Activated CD8-positive, alpha-beta memory T cell treated with anti-CD3 and anti-CD28 coated beads, Interleukin-2, amount 10 ng/mL, durations not matched to agents 7 days and 5 days (primary cell): ENCODE results near the gene GJB4. TPM values are rescaled to one million over a fixed set of nuclear protein-coding genes. Genes with fewer than 3 reads are reported as not detected.
"Not testable (repeated sequence)": the region's sequence is repeated elsewhere in the genome, so short reads cannot be mapped to it uniquely, and the experiment has no call there.

Experiments used
- ATAC-seq: fragments of 150-1000 bp; cut with Tn5 transposase; one replicate; pipeline ENCODE4 v1.10.0; 2021; ENCODE audit warnings: moderate library complexity
- CTCF ChIA-PET: fragments of 350-600 bp; sonication (Branson Sonifier 250); formaldehyde crosslinking; loops from one replicate; lab custom pipeline; 2021; ENCODE audit warnings: antibody characterized with exemption; lab: Charles Lee
- DNase-seq: peaks from one replicate; pipeline ENCODE4 v3.0.0-alpha.2; 2020
- H3K27ac Mint-ChIP-seq: one replicate; pipeline ENCODE4 v1.8.0; 2021; ENCODE audit warnings: mild to moderate bottlenecking, mixed read lengths
- H3K27me3 Mint-ChIP-seq: one replicate; pipeline ENCODE4 v1.8.0; 2021; ENCODE audit warnings: mixed read lengths
- H3K36me3 Mint-ChIP-seq: one replicate; pipeline ENCODE4 v1.8.0; 2021; ENCODE audit warnings: mild to moderate bottlenecking, mixed read lengths
- H3K4me1 Mint-ChIP-seq: one replicate; pipeline ENCODE4 v1.8.0; 2021; ENCODE audit warnings: mixed read lengths
- H3K4me3 Mint-ChIP-seq: one replicate; pipeline ENCODE4 v1.8.0; 2021; ENCODE audit warnings: mild to moderate bottlenecking, moderate library complexity, mixed read lengths
- H3K9me3 Mint-ChIP-seq: one replicate; pipeline ENCODE4 v1.8.0; 2022; ENCODE audit warnings: low read depth, mixed read lengths
- total RNA-seq, 2 experiments: library from RNA; stranded (reverse); gene quantifications; one replicate each; pipeline ENCODE4 v1.2.3, GENCODE V29; 2021

GJB4 gene
- total RNA-seq, 2 experiments from 2014 or later = not detected

DNA sequence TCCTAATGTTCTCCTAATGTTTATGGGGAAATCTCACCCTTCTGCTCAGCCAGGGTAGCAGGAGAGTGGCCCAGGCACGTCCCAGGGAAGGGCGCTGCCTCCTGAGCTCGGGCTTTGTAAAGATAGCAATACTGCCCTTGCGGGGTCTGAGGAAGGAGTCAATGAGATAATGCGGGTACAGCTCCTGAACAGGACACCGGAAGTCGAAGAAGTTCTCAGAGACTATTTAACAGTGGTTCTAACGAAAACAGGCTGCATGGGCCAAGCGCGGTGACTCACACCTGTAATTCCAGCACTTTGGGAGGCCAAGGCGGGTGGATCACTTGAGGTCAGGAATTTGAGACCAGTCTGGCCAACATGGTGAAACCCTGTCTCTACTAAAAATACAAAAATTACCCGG lies 22.3 kb upstream of the GJB4 start:
- H3K27me3 Mint-ChIP-seq, ATAC-seq, H3K27ac Mint-ChIP-seq, DNase-seq, H3K4me1 Mint-ChIP-seq, H3K9me3 Mint-ChIP-seq, H3K4me3 Mint-ChIP-seq, CTCF ChIA-PET, H3K36me3 Mint-ChIP-seq: not testable (repeated sequence)

DNA sequence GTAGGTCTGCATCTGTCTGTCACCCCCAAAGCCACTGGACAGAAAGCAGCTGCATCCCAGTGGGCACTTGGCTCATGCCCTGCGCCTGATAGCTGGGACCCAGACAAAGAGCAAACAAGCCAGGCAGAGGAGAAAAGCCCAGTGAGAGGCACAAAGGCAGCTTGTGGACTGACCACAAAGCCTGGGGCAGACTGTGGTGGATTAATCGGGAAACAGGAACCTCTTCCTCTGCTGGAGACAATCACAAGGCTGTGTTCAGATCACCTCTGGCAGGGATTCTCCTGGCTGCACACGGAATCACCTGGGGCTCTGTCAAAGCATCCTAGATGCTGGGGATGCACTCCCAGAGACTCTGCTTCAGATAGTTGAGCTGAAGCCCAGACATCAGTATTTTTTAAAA lies 19.9 kb upstream of the GJB4 start:
- Mint-ChIP-seq H3K4me3 (no peak overlapping the region), H3K9me3 (no peaks in the 10 kb centered on the region), H3K4me1 (no peaks in the 10 kb centered on the region), H3K27ac (no peak overlapping the region), H3K36me3 (no peaks in the 10 kb centered on the region), H3K27me3 (peaks cover 5% of the 10 kb centered on the region)
- no peak for DNase-seq
- ATAC-seq = no peak
- CTCF ChIA-PET = interaction anchor here (1.4 to 2.5 kb wide), 2 partner anchors 279 to 1107 kb away, joined by 5 to 7 read pairs; no protein-coding TSS in a partner anchor

DNA sequence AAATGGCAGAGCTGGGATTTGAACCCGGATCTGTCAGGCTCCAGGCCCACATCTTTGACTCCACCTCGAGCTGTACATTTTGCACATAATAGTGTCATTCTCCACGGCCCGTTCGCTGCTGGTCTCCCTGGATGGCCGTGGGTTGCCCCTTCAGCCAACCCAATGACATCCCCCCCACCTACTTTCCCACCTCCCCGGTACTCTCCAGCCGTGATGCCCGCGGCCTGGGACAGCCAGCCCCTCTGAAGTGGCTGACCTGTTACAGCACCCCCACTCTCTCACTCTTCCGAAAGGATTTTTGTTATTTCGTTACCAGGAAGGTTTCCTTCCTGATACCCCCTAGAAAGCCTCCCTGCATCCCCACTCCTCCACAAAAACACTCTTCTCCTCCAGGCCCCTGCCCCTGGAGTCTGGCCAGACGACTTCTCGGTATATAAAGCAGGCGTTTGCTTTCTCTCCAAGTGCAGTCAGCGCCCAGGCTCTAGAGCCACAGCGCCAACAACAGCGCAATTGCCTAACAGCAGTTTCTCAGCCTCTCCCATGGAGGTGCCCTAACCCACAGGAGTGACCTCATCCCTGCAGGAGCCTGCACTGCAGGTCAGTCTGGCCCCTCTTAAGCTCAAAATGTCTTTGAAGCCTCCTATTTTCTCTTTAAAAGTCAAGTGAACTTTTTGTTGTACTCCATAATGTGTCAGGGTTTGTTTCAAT lies 19.2 kb upstream of the GJB4 start:
- Mint-ChIP-seq H3K4me3 (no peak overlapping the region), H3K4me1 (no peaks in the 10 kb centered on the region), H3K27me3 (peaks cover 5% of the 10 kb centered on the region), H3K36me3 (no peaks in the 10 kb centered on the region), H3K27ac (no peak overlapping the region), H3K9me3 (no peaks in the 10 kb centered on the region)
- DNase-seq (no peak), ATAC-seq (no peak)
- CTCF ChIA-PET = interaction anchor here (1.4 to 2.5 kb wide), 2 partner anchors 280 to 1108 kb away, joined by 5 to 7 read pairs; no protein-coding TSS in a partner anchor

DNA sequence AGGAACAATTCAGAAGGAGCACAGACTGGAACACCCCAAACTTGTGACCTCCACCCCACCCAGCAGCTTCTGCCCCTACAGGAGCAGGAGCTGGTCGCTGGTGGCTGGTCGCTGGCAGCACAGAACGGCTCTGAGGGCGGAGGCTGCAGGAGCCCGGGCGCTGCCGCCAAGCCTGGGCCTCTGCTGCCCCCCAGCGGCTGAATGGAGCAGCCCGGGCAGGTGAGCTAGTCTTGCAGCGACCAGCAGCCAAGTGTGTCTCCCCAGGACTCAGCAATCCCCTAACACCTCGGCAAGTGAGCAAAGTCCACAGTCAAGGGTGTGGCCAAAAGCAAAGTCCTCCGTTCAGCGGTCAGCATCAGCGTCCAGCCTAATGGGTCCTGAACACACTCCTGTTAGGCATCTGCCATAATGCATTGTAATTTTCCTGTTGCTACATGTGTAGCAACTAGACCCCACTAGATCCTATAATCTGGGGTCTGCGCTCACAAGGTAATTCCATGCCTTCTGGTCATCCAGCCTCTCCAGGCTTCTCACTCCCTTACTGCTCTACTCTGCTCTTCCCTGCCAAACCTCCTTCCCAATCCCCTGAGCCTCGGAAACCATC lies 16.8 kb upstream of the GJB4 start:
- ATAC-seq = peak; percentile 95
- DNase-seq = peak; percentile 81
- peaks cover 5% of the 10 kb centered on the region for H3K27me3 Mint-ChIP-seq
- H3K4me3 Mint-ChIP-seq = no peak overlapping the region
- H3K4me1 Mint-ChIP-seq = no peaks in the 10 kb centered on the region
- H3K9me3 Mint-ChIP-seq = no peaks in the 10 kb centered on the region
- CTCF ChIA-PET = interaction anchor here (0.7 to 2.6 kb wide), 22 partner anchors 8 to 1110 kb away, joined by 3 to 20 read pairs (median 4); partner anchors contain the start of genes GJB5 and SMIM12
- H3K27ac Mint-ChIP-seq = no peak overlapping the region
- no peaks in the 10 kb centered on the region for H3K36me3 Mint-ChIP-seq

DNA sequence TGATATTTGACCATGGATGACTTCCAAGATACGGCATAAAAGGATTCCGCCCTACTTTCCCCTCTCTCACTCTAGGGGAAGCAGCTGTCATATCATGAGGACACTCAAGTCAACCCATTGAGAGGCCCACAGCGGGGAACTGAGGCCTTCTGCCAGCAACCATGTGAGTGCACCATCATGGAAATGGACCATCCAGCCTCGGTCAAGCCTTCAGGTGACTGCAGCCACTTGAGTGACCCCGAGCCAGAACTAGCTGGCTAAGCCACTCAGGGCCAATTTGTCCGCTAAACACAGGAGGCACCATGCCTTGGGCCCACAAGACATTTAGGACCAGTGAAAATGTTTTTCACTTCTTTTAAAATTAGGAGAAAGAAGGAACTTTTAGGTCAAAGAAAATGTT lies 15.8 kb upstream of the GJB4 start:
- H3K4me1 Mint-ChIP-seq = no peaks in the 10 kb centered on the region
- H3K27ac Mint-ChIP-seq = no peak overlapping the region
- CTCF ChIA-PET = interaction anchor here (0.6 to 2.6 kb wide), 11 partner anchors 9 to 285 kb away, joined by 3 to 20 read pairs (median 4); partner anchors contain the start of gene GJB5
- DNase-seq (no peak), ATAC-seq (no peak)
- no peaks in the 10 kb centered on the region for H3K9me3 Mint-ChIP-seq
- peaks cover 5% of the 10 kb centered on the region for H3K27me3 Mint-ChIP-seq
- no peaks in the 10 kb centered on the region for H3K36me3 Mint-ChIP-seq
- H3K4me3 Mint-ChIP-seq = no peak overlapping the region

DNA sequence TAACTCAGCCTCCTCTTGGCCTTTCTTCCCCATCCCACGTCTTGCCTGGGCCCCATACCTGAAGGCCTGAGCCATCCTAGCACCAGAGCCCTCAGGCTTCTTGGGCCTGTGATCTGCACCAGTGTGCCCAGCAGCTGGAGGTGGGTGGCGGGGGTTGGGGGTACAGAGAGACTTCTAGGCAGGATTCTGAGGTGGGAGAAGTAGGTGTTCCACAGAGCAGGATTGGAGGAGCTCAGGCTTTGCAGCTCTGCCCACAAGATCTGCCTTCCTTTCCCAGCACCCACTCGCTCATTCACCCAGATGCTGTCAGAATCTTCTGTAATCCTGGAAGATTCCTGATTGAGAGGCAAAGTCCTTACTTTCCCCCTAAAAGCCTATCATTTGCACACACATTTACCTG lies 14.7 kb upstream of the GJB4 start:
- CTCF ChIA-PET = no interaction called here
- Mint-ChIP-seq H3K27ac (no peak overlapping the region), H3K36me3 (no peaks in the 10 kb centered on the region), H3K4me3 (no peak overlapping the region), H3K27me3 (peaks cover 5% of the 10 kb centered on the region), H3K9me3 (no peaks in the 10 kb centered on the region), H3K4me1 (no peaks in the 10 kb centered on the region)
- no peak for DNase-seq
- ATAC-seq = no peak

DNA sequence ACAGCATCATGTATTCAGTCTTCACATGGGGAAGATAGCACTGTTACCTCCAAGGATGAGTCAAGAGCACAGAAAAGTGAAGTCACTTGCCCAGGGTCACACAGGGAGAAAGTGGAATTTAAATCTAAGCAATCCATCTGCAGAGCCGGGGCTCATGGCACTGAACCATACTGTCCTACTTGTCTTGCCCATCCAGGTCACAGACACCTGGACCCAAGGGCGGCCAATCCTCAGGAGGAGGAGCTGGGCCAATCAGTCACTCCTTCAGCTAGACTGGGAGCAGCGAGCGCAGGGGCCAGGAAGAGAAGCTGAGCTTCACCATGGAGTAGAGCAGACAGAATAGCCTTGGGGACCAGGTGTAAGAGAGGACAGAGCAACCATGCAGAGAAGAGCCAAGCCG lies 13.9 kb upstream of the GJB4 start:
- no peaks in the 10 kb centered on the region for H3K36me3 Mint-ChIP-seq
- no peaks in the 10 kb centered on the region for H3K9me3 Mint-ChIP-seq
- no peak overlapping the region for H3K27ac Mint-ChIP-seq
- ATAC-seq (no peak), DNase-seq (no peak)
- H3K4me1 Mint-ChIP-seq = no peaks in the 10 kb centered on the region
- peaks cover 5% of the 10 kb centered on the region for H3K27me3 Mint-ChIP-seq
- CTCF ChIA-PET = interaction anchor here (0.9 kb wide), 1 partner anchor 10 kb away, joined by 3 read pairs; no protein-coding TSS in a partner anchor
- H3K4me3 Mint-ChIP-seq = no peak overlapping the region

DNA sequence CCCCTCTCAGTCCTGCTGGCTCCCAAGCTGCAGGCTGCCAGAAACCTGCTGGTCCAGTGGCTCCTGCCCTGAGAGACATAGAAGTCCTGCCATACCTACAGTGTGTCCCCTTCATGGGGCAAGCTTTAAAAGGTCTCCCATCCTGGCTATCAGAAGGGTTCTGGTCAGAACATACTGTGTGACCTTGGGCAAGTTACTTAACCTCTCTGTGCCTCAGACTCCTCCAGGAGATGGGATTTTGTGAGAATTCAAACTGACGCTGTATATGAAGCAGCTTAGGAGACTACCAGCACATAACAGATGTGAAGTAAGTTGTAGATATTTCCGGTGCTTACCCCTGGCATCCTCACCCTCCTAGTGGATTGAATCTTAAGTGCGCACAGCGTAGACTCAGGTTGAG lies 13.4 kb upstream of the GJB4 start:
- Mint-ChIP-seq H3K27ac (no peak overlapping the region), H3K36me3 (no peaks in the 10 kb centered on the region), H3K9me3 (no peaks in the 10 kb centered on the region), H3K4me1 (no peaks in the 10 kb centered on the region), H3K4me3 (no peak overlapping the region), H3K27me3 (peaks cover 5% of the 10 kb centered on the region)
- DNase-seq (no peak), ATAC-seq (no peak)
- CTCF ChIA-PET = interaction anchor here (0.9 kb wide), 1 partner anchor 11 kb away, joined by 3 read pairs; no protein-coding TSS in a partner anchor

DNA sequence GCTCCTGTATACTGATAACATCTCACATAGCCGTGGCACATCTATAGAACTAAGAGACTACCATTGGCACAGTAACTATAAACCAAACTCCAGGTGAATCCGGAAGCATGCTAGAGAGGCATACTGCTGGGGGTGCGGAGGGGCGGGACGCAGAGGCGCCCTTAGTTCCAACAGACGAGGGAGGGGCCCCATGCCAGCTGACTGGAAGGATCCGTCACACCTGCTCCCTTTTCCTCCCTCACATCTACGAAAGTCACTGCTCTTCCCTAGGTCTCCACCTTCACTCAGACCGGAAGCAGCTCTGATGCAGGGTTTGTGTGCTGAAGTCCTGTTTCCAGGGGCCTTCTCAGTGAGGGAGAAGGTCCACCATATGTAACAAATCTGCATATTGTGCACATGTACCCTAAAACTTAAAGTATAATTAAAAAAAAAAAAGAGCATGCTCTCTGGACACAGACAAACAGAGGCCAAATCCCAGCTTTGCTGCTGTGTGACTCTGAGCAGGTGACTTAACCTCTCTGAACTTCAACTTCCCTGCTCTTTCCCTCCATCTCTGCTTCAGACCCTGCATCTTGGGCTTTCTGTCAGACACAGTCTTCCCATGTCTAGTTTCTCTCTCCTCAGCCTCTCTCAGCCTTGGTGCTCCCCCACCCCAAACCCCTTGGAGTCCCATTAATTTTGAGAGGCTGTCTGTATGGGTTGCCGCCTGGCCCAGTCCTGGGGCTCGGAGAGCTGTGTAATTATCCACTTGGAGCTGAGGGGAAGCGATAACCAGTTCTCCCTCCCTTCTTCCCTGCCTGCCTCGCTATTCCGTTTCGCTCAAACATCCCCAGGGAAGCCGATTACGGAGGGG lies 12.5 kb upstream of the GJB4 start:
- H3K27me3 Mint-ChIP-seq = peaks cover 3% of the 10 kb centered on the region
- no peaks in the 10 kb centered on the region for H3K36me3 Mint-ChIP-seq
- H3K9me3 Mint-ChIP-seq = no peaks in the 10 kb centered on the region
- no peak overlapping the region for H3K27ac Mint-ChIP-seq
- no peak for DNase-seq
- H3K4me3 Mint-ChIP-seq = no peak overlapping the region
- no peaks in the 10 kb centered on the region for H3K4me1 Mint-ChIP-seq
- no peak for ATAC-seq
- CTCF ChIA-PET = no interaction called here

DNA sequence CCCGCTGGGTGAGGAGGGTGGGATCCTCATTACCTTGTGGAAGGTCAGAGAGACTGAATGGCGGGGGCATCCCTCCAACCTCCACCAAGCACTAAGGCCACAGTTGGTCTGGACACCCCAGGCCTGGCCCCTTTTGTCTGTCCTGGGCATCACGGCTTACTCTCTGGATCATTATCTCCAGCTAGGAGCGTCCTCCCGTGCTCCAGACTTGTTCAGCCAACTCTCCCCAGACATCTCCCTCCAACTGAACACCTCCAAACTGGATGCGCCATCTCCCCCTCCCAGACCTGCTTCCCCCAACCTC lies 11.9 kb upstream of the GJB4 start:
- no peaks in the 10 kb centered on the region for H3K27me3 Mint-ChIP-seq
- H3K36me3 Mint-ChIP-seq = no peaks in the 10 kb centered on the region
- no peaks in the 10 kb centered on the region for H3K9me3 Mint-ChIP-seq
- H3K4me1 Mint-ChIP-seq = no peaks in the 10 kb centered on the region
- H3K27ac Mint-ChIP-seq = no peak overlapping the region
- no peak for DNase-seq
- no peak overlapping the region for H3K4me3 Mint-ChIP-seq
- CTCF ChIA-PET = no interaction called here
- ATAC-seq = no peak

DNA sequence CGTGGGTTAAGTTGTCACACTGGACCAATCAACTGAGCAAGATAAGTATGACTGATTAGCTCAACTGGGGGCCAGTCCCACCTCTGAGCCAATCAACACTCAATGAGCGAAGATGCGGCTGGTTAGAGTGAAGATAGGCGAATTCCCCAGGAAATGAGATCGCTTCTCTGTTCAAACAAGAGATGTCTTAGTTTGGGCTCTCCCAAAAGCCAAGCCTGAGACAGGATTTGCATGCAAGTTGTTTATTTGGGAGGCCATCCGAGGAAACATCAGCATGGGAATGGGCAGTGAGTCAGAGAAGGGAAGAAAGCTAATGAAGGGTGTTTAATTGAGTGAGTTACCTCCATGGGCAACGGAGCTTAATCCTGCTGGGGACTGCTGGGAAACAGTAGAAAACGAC lies 9.5 kb upstream of the GJB4 start:
- CTCF ChIA-PET = interaction anchor here (2.2 kb wide), 1 partner anchor 8 kb away, joined by 7 read pairs; no protein-coding TSS in a partner anchor
- H3K4me3 Mint-ChIP-seq = no peak overlapping the region

DNA sequence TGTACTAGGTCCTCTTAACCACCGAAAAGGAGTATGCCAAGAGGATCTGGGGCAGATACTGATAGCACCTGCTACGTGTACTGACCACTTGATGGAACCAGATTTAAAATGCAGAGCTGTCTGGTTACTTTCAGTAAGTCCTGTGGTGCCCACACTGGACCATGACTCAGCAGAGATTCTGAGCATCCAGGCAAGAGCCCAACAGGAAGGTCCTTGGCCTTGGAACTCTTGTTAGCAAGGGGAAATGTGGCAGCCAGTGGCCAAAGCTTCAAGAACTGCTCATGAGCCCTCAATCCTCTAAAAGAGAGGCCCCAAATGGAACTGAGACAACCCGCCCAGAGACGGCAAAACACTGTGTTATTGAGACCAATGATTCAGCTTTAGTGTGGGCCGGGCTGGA lies 8.9 kb upstream of the GJB4 start:
- Mint-ChIP-seq H3K27ac (no peak overlapping the region), H3K4me1 (no peaks in the 10 kb centered on the region), H3K4me3 (no peak overlapping the region), H3K9me3 (no peaks in the 10 kb centered on the region), H3K27me3 (no peaks in the 10 kb centered on the region), H3K36me3 (no peaks in the 10 kb centered on the region)
- DNase-seq (no peak), ATAC-seq (no peak)
- CTCF ChIA-PET = interaction anchor here (2.2 kb wide), 1 partner anchor 8 kb away, joined by 7 read pairs; no protein-coding TSS in a partner anchor

More for the DNA sequence above, 9.5 kb upstream of the GJB4 start:
- Mint-ChIP-seq H3K9me3 (no peaks in the 10 kb centered on the region), H3K27ac (no peak overlapping the region), H3K36me3 (no peaks in the 10 kb centered on the region), H3K27me3 (no peaks in the 10 kb centered on the region), H3K4me1 (no peaks in the 10 kb centered on the region)
- DNase-seq = no peak
- ATAC-seq = no peak

DNA sequence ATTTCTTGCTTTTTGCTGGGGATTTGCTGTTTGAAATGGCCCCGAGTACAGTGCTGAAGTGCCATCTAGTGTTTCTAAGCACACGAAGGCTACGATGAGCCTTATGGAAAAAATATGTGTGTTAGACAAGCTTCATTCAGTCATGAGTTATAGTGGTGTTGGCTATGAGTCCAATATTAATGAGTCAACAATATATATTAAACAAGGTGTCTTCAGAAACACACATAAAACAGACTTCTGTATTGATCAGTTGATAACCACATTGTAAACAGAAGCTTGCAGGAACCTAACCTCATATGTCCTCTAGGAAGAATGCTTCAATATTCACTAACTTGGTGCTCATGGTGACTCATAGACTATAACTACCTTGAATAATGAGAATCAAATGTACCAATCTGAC lies 6.4 kb upstream of the GJB4 start:
- no peaks in the 10 kb centered on the region for H3K27me3 Mint-ChIP-seq
- no peak for DNase-seq
- H3K4me3 Mint-ChIP-seq = no peak overlapping the region
- H3K9me3 Mint-ChIP-seq = no peaks in the 10 kb centered on the region
- no peaks in the 10 kb centered on the region for H3K4me1 Mint-ChIP-seq
- no peak overlapping the region for H3K27ac Mint-ChIP-seq
- no peak for ATAC-seq
- CTCF ChIA-PET = interaction anchor here (1.3 kb wide), 1 partner anchor 10 kb away, joined by 5 read pairs; no protein-coding TSS in a partner anchor
- no peaks in the 10 kb centered on the region for H3K36me3 Mint-ChIP-seq
